Tibial nerve (tissue), 4 donors: ENCODE results near the gene DOCK1.

Source experiments
- EP300 ChIP-seq, 2 donors: sonication (generic); formaldehyde crosslinking; IDR thresholded peaks; one replicate each; pipeline ENCODE4 v1.6.1; 2017; ENCODE audit warnings: antibody characterized with exemption in 2 of 2, mild to moderate bottlenecking in 1 of 2
- POLR2A ChIP-seq, 2 donors: fragments of 450-650 bp; IDR thresholded peaks; one replicate each; pipeline ENCODE4 v1.6.1; 2017; ENCODE audit warnings: antibody characterized with exemption in 2 of 2, mild to moderate bottlenecking in 2 of 2, moderate library complexity in 2 of 2
- TF ChIP-seq, protein P1 (sequence below), 5 experiments: fragments of 200-600 bp in 3 of 5; fragments of 450-650 bp in 2 of 5; sonication (generic) in 3 of 5; IDR thresholded peaks; one replicate each; pipeline ENCODE4 v1.5.1; 2016 to 2019; ENCODE audit warnings: antibody characterized with exemption in 5 of 5, mild to moderate bottlenecking in 3 of 5, moderate library complexity in 2 of 5

DNA sequence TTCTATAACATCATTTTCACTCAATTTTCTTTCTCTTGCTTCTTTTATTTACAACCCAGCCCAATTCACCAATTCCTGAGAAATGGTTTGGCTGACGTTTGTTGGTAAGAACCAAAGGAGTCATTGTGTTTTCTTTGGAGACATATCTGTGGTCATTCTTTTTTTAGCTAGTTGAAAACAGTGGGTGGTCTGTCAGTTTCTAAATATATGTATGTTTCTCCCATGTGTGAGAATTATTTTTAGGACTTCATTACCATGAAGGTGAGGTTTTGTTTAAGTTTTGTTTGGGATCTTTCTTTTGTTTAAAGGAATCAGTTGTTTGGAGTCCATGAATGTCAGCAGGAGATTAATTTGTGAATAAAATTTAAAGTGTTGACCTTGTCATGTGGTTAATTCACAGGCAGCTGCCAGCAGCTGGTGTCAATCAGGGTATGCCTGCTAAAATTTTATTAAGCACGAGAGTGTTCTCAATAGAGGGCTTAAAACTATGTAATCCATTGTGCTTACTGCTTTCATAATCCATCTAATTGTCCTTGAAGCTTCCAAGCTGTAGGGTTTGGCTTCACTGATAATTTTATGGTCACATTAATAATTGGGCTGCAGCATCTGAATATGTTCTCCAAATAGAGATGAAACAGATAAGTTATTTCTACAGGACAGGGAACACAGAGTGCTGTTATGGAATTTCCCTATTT lies 252.4 kb downstream of the DOCK1 start:
- TF ChIP-seq, protein P1, sequence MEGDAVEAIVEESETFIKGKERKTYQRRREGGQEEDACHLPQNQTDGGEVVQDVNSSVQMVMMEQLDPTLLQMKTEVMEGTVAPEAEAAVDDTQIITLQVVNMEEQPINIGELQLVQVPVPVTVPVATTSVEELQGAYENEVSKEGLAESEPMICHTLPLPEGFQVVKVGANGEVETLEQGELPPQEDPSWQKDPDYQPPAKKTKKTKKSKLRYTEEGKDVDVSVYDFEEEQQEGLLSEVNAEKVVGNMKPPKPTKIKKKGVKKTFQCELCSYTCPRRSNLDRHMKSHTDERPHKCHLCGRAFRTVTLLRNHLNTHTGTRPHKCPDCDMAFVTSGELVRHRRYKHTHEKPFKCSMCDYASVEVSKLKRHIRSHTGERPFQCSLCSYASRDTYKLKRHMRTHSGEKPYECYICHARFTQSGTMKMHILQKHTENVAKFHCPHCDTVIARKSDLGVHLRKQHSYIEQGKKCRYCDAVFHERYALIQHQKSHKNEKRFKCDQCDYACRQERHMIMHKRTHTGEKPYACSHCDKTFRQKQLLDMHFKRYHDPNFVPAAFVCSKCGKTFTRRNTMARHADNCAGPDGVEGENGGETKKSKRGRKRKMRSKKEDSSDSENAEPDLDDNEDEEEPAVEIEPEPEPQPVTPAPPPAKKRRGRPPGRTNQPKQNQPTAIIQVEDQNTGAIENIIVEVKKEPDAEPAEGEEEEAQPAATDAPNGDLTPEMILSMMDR (IDR thresholded peaks at IDR 0.05): no peak
- TF ChIP-seq POLR2A (IDR thresholded peaks at IDR 0.05): no peak
- TF ChIP-seq EP300 (IDR thresholded peaks at IDR 0.05): no peak
